GM23248 (cell line): ENCODE measurements around the gene SYPL1. TPM values are rescaled to one million over a fixed set of nuclear protein-coding genes. Genes with fewer than 3 reads are reported as not detected.

Source experiments
- DNase-seq: peaks from one replicate; pipeline ENCODE4 v3.0.0-alpha.2; 2015
- H2AFZ ChIP-seq: fragments of 200-600 bp; sonication (generic); 2 replicates; pipeline ENCODE4 v1.6.1; 2016; ENCODE audit warnings: antibody characterized with exemption
- H3F3A ChIP-seq: fragments of 200-600 bp; sonication (generic); 2 replicates; pipeline ENCODE4 v1.6.1; 2016; ENCODE audit warnings: mild to moderate bottlenecking, antibody characterized with exemption, mixed run types; ENCODE audit not compliant: insufficient read depth
- H3K27ac ChIP-seq: fragments of 200-600 bp; sonication (generic); 2 replicates; pipeline ENCODE4 v1.5.1; 2016; ENCODE audit warnings: mild to moderate bottlenecking
- H3K27me3 ChIP-seq: fragments of 200-600 bp; sonication (generic); replicated peaks from 2 replicates; pipeline ENCODE4 v1.6.1; 2016; ENCODE audit warnings: mild to moderate bottlenecking; ENCODE audit not compliant: insufficient read depth
- H3K36me3 ChIP-seq: fragments of 200-600 bp; sonication (generic); 2 replicates; pipeline ENCODE4 v1.6.1; 2016; ENCODE audit warnings: low read depth, mild to moderate bottlenecking
- H3K4me1 ChIP-seq: fragments of 200-600 bp; sonication (generic); 2 replicates; pipeline ENCODE4 v1.6.1; 2016; ENCODE audit warnings: mild to moderate bottlenecking; ENCODE audit not compliant: insufficient read depth
- H3K4me2 ChIP-seq: fragments of 200-600 bp; sonication (generic); one replicate; pipeline ENCODE4 v1.6.1; 2016; ENCODE audit warnings: mild to moderate bottlenecking; ENCODE audit not compliant: unreplicated experiment
- H3K4me3 ChIP-seq: fragments of 200-600 bp; sonication (generic); 2 replicates; pipeline ENCODE4 v1.5.1; 2016; ENCODE audit warnings: mild to moderate bottlenecking
- H3K79me2 ChIP-seq: fragments of 200-600 bp; sonication (generic); 2 replicates; pipeline ENCODE4 v1.6.1; 2016; ENCODE audit warnings: mild to moderate bottlenecking; ENCODE audit not compliant: insufficient read depth
- H3K9ac ChIP-seq: fragments of 200-600 bp; sonication (generic); 2 replicates; pipeline ENCODE4 v1.6.1; 2016; ENCODE audit warnings: mild to moderate bottlenecking
- H3K9me2 ChIP-seq: fragments of 200-600 bp; sonication (generic); 2 replicates; pipeline ENCODE4 v1.6.1; 2016; ENCODE audit warnings: mixed run types, mild to moderate bottlenecking, moderate library complexity; ENCODE audit not compliant: insufficient read depth
- H3K9me3 ChIP-seq: fragments of 200-600 bp; sonication (generic); one replicate; pipeline ENCODE4 v1.6.1; 2017; ENCODE audit warnings: low read depth
- H4K20me1 ChIP-seq: fragments of 200-600 bp; sonication (generic); 2 replicates; pipeline ENCODE4 v1.6.0; 2016; ENCODE audit not compliant: insufficient read depth
- EZH2 ChIP-seq: fragments of 200-600 bp; sonication (generic); IDR thresholded peaks from 2 replicates; pipeline ENCODE4 v1.6.1; 2018; ENCODE audit warnings: antibody characterized with exemption, mild to moderate bottlenecking; ENCODE audit not compliant: insufficient read depth, poor library complexity, severe bottlenecking
- EZH2phosphoT487 ChIP-seq: fragments of 200-600 bp; sonication (generic); IDR thresholded peaks from 2 replicates; pipeline ENCODE4 v1.6.1; 2018; ENCODE audit warnings: antibody characterized with exemption, moderate library complexity, mild to moderate bottlenecking, low read depth; ENCODE audit not compliant: insufficient read depth
- WGBS, 2 experiments: methylation state at CpG; one replicate each; pipeline ENCODE4 v1.1.6; 2015 to 2017; ENCODE audit warnings: low lambda C conversion rate in 2 of 2, low coverage in 1 of 2; ENCODE audit errors: missing lambda C conversion rate in 2 of 2; 5-methylcytosine and 5-hydroxymethylcytosine counted together
- in situ Hi-C: fragments of 300-500 bp; cut with MboI; formaldehyde crosslinking; loops from 2 replicates; pipeline ENCODE4 v1.15.0; 2020
- polyA plus RNA-seq: library from polyadenylated mRNA; unstranded; fragments of >200 nt; fragmentation: Nextera tagmentation; extraction: Ambion mirVana; gene quantifications from 2 replicates; pipeline ENCODE4 v1.2.1, GENCODE V29; 2016
- total RNA-seq: library from RNA; depleted of rRNA; stranded (reverse); fragments of >200 nt; shearing (Covaris generic); gene quantifications from 2 replicates; pipeline ENCODE4 v1.2.3, GENCODE V29; 2014

SYPL1 gene
- total and polyA plus RNA-seq, 2 experiments from 2014 or later = 49.0 to 105 TPM

DNA sequence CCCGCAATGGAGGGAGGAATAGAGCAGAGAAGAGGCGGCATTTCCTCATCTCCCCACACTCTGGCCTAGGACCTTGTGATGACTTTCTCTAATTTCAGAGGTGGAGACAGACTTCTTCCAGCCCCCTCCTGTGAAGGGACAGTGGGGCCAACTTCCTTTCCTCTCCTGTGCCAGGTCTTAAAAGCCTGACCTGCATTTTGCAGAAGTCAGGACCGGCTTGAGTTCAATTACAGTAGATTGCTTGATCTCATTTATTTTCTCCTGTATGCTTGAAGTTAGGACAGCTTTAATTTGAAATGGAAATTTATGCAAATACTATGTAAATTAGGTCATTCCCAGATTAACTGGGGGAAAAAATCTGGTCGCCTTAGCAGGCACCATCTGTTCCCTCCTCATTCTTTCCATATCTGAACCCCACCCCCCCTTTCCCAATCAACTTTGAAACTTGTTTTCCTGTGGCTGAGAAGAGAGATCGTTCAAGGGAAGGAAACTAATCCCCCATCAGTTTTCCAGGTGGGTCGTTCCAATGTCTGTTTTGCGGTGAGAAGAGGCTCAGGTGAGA is 57.1 kb downstream of the SYPL1 start:
- Histone ChIP-seq H3K4me3 (no peak overlapping the region), H2AFZ (no peak overlapping the region), H3K79me2 (no peaks in the 10 kb centered on the region), H4K20me1 (no peaks in the 10 kb centered on the region), H3K4me2 (no peak overlapping the region), H3K36me3 (no peaks in the 10 kb centered on the region), H3K9me2 (no peaks in the 10 kb centered on the region), H3K27ac (no peak overlapping the region), H3K4me1 (peaks cover 13% of the 10 kb centered on the region), H3K9ac (no peak overlapping the region), H3F3A (peaks cover 13% of the 10 kb centered on the region; the same call in 1 of the 2 replicates), H3K9me3 (no peaks in the 10 kb centered on the region), H3K27me3 (no peaks in the 10 kb centered on the region; the same call in 1 of the 2 replicates)
- 77 to 80% methylated on average over 7 of the region's 7 CpGs for WGBS, 2 experiments
- in situ Hi-C loops = loop anchor here (5.0 kb wide), 1 partner anchor 97 kb away; no protein-coding TSS in a partner anchor
- TF ChIP-seq EZH2 (no peak), EZH2phosphoT487 (no peak)
- no peak for DNase-seq

DNA sequence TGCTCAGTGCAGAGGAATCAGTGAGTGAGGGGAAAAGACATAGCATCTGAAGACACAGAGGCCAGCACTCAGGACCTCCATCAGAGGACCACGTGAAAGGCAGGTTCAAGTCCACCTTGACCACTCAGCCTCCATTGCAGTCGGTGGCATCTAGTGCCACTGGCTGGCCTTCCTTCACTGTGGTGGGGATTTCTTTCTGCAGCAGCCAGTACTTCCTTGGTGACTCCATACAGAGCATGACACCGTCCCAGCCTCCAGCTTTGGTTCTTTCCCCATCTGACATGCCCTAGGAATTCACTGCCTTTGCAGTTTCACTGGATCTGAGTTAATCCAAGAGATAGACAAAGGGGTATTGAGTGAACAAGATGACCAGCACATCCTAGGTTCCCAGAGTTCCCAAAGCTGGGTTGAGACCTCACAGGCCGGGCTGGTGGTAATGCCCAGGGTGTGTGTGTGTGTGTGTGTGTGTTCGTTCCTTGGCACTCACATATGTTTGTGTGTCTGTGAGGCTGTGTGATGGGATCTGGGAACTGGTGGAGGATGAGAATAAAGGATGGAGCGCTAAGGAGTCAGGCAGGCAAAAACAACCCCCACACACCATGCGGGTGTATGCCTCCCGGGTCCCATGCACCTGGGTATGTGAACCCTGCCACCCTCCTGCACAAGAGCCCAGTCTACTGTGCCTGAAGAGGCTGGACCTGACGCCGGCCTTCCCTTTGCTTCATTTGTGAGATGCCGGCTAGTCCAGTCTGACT is 57.8 kb downstream of the SYPL1 start:
- H3K79me2 ChIP-seq = no peaks in the 10 kb centered on the region
- no peaks in the 10 kb centered on the region; the same call in 1 of the 2 replicates for H3K27me3 ChIP-seq
- H4K20me1 ChIP-seq = no peaks in the 10 kb centered on the region
- TF ChIP-seq EZH2phosphoT487 (no peak), EZH2 (no peak)
- H3F3A ChIP-seq = peaks cover 13% of the 10 kb centered on the region; the same call in 1 of the 2 replicates
- H3K36me3 ChIP-seq = no peaks in the 10 kb centered on the region
- in situ Hi-C loops = no loop called here
- no peak overlapping the region for H3K27ac ChIP-seq
- 89 to 92% methylated on average over 11 of the region's 11 CpGs for WGBS, 2 experiments
- H3K9ac ChIP-seq = no peak overlapping the region
- no peak overlapping the region for H2AFZ ChIP-seq
- H3K4me3 ChIP-seq = no peak overlapping the region
- DNase-seq = no peak
- no peaks in the 10 kb centered on the region for H3K9me3 ChIP-seq
- H3K9me2 ChIP-seq = no peaks in the 10 kb centered on the region
- H3K4me2 ChIP-seq = no peak overlapping the region
- peaks cover 13% of the 10 kb centered on the region for H3K4me1 ChIP-seq

DNA sequence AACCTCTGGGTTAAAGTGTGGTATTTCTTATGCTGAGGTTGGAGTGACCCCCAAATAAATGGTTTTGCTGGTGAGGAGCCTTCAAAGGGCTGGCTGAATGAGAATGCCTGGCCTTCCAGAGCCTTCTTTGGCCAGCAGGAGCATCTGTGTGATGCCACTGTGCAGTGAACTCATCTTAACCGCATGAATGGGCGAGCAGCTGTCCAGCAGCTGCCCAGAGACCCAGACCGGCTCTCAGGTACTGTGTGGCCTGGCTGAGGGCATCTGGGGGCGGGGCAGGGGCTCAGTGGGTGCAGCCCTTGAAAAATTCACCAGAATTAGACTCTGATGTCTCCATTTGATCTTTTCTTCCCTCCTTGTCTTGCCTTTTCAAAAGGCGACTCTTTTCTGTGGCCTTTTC is 59.0 kb downstream of the SYPL1 start:
- 77 to 79% methylated on average over 5 of the region's 5 CpGs for WGBS, 2 experiments
- in situ Hi-C loops = no loop called here
- H3K36me3 ChIP-seq = no peaks in the 10 kb centered on the region
- H3K27me3 ChIP-seq = no peaks in the 10 kb centered on the region; the same call in 1 of the 2 replicates
- H4K20me1 ChIP-seq = no peaks in the 10 kb centered on the region
- peaks cover 13% of the 10 kb centered on the region; the same call in 1 of the 2 replicates for H3F3A ChIP-seq
- H3K27ac ChIP-seq = no peak overlapping the region
- no peak overlapping the region for H3K9ac ChIP-seq
- H3K4me1 ChIP-seq = peaks cover 13% of the 10 kb centered on the region
- no peak for DNase-seq
- no peak overlapping the region for H2AFZ ChIP-seq
- no peaks in the 10 kb centered on the region for H3K9me3 ChIP-seq
- TF ChIP-seq EZH2phosphoT487 = no peak
- no peak for TF ChIP-seq EZH2
- H3K4me2 ChIP-seq = no peak overlapping the region
- H3K9me2 ChIP-seq = no peaks in the 10 kb centered on the region
- no peaks in the 10 kb centered on the region for H3K79me2 ChIP-seq
- H3K4me3 ChIP-seq = no peak overlapping the region

DNA sequence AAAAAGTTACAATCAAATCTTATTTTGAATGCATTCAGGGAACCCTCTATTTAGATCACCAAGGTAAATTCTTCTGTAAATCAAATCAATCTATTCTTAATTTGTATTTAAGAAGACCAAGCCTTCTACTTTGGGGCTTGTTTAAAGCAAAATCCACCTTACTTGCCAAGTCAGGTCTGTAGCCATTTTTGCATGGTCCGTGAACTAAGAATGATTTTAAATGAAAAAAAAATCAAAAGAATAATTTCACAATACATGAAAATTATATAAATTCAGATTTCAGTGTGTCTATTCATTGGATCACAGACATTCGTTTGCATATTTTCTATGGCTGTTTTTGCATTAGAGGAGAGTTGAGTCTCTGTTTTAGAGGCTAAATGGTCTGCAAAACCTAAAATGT is 59.4 kb downstream of the SYPL1 start:
- in situ Hi-C loops = no loop called here
- 81% methylated on average over 2 of the region's 2 CpGs for WGBS, 2 experiments

More for the DNA sequence above, 59.4 kb downstream of the SYPL1 start:
- Histone ChIP-seq H3K9me3 (no peaks in the 10 kb centered on the region), H3K9me2 (no peaks in the 10 kb centered on the region), H3K27me3 (no peaks in the 10 kb centered on the region; the same call in 1 of the 2 replicates), H3K27ac (no peak overlapping the region), H3K79me2 (no peaks in the 10 kb centered on the region), H3F3A (peaks cover 13% of the 10 kb centered on the region; the same call in 1 of the 2 replicates), H4K20me1 (no peaks in the 10 kb centered on the region), H3K4me1 (peaks cover 13% of the 10 kb centered on the region), H3K9ac (no peak overlapping the region), H3K36me3 (no peaks in the 10 kb centered on the region), H3K4me3 (no peak overlapping the region), H3K4me2 (no peak overlapping the region), H2AFZ (no peak overlapping the region)
- no peak for DNase-seq
- TF ChIP-seq EZH2 = no peak
- TF ChIP-seq EZH2phosphoT487 = no peak
